ENCODE data around the gene FAM81A.

GRCh38 chr15:59537403-59537802 is 99.4 kb downstream of the FAM81A start:
- no peak for TF ChIP-seq CTCF (IDR thresholded peaks at IDR 0.05)
- TF ChIP-seq POLR2A (IDR thresholded peaks at IDR 0.05) = no peak
